ENCODE results near the gene PAK1. TPM values are rescaled to one million over a fixed set of nuclear protein-coding genes. Genes with fewer than 3 reads are reported as not detected.

PAK1 gene
- total RNA-seq, 1 donor from 2014 or later = 127 TPM

DNA sequence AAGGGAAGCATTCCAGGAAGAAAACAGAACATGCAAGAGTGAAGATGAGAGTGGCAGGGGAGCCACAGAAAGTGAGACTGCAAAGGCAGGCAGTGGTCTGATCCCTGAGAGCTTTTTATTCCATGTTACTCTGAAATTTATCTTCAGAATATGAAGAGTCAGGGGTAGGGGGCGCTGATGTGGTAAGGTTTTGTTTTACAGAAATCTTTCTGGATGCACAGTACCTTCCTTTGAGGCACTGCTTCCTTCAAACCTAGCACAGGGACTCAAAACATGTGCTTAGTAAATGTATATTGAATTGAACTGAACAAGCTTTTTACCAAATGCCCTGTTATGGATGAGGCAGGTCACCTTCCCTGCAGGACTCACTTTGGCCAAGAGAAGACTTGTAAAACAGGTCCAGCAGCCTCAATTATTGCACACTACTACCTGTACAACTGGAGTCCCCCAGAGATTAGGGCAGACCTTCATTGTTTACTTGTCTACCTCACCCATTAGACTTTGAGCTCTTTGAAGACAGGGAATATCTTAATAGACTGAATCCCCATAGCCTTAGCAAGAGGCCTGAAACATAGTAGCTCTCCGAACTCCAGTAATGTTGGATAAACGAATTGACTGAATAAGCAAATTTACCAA, 2.2 kb downstream of the PAK1 start:
- peak; percentile 22 for DNase-seq (ENCODE audit: low spot score, unreplicated experiment)
- Mint-ChIP-seq H3K9me3 (ENCODE audit: low read depth) (no peaks in the 10 kb centered on the region), H3K27me3 (no peaks in the 10 kb centered on the region), H3K4me3 (ENCODE audit: low read depth) (peak overlapping the region; percentile 88), H3K36me3 (ENCODE audit: insufficient read depth) (peaks cover 3% of the 10 kb centered on the region), H3K27ac (peak overlapping the region; percentile 93), H3K4me1 (ENCODE audit: low read depth) (peaks cover 55% of the 10 kb centered on the region)
- peak; percentile 56 for TF ChIP-seq CTCF (IDR thresholded peaks at IDR 0.05; ENCODE audit: unreplicated experiment)

DNA sequence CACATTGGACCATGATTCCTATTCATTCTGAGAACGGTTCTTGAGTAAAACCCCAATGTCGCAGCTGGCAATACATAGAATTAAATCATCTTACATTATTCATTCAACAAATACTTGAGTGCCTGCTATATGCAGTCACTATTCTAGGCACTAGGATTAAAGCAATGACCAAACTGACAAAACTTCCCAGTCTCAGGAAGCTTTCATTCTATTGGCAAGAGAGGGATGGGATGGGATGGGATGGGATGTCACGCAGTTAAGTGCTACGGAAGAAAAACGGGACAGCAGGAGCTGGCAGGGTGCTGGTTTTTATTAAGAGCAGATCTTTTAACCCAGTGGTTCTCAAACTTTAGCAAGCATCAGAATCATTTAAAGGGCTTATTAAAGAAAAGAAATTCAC, 2.9 kb downstream of the PAK1 start:
- no peaks in the 10 kb centered on the region for H3K9me3 Mint-ChIP-seq (ENCODE audit: low read depth)
- H3K27me3 Mint-ChIP-seq = no peaks in the 10 kb centered on the region
- peak overlapping the region; percentile 88 for H3K4me3 Mint-ChIP-seq (ENCODE audit: low read depth)
- peaks cover 55% of the 10 kb centered on the region for H3K4me1 Mint-ChIP-seq (ENCODE audit: low read depth)
- no peak for TF ChIP-seq CTCF (IDR thresholded peaks at IDR 0.05; ENCODE audit: unreplicated experiment)
- peak overlapping the region; percentile 93 for H3K27ac Mint-ChIP-seq
- H3K36me3 Mint-ChIP-seq (ENCODE audit: insufficient read depth) = peaks cover 5% of the 10 kb centered on the region
- DNase-seq (ENCODE audit: low spot score, unreplicated experiment) = no peak

GRCh38 chr11:77470504-77470903, 3.4 kb downstream of the PAK1 start:
- Mint-ChIP-seq H3K4me1 (ENCODE audit: low read depth) (peaks cover 55% of the 10 kb centered on the region), H3K36me3 (ENCODE audit: insufficient read depth) (peaks cover 5% of the 10 kb centered on the region), H3K9me3 (ENCODE audit: low read depth) (no peaks in the 10 kb centered on the region), H3K27me3 (no peaks in the 10 kb centered on the region), H3K4me3 (ENCODE audit: low read depth) (peak overlapping the region; percentile 88), H3K27ac (peak overlapping the region; percentile 93)
- DNase-seq (ENCODE audit: low spot score, unreplicated experiment) = no peak
- TF ChIP-seq CTCF (IDR thresholded peaks at IDR 0.05; ENCODE audit: unreplicated experiment) = no peak

- no peak overlapping the region for H3K4me3 Mint-ChIP-seq (ENCODE audit: low read depth)
- H3K36me3 Mint-ChIP-seq (ENCODE audit: insufficient read depth) = peaks cover 5% of the 10 kb centered on the region
- no peaks in the 10 kb centered on the region for H3K9me3 Mint-ChIP-seq (ENCODE audit: low read depth)
- H3K27ac Mint-ChIP-seq = no peak overlapping the region
- TF ChIP-seq CTCF (IDR thresholded peaks at IDR 0.05; ENCODE audit: unreplicated experiment) = peak; percentile 21
- no peaks in the 10 kb centered on the region for H3K27me3 Mint-ChIP-seq
- peaks cover 53% of the 10 kb centered on the region for H3K4me1 Mint-ChIP-seq (ENCODE audit: low read depth)
- DNase-seq (ENCODE audit: low spot score, unreplicated experiment) = no peak
Measured at GRCh38 chr11:77468527-77468926, 5.4 kb downstream of the PAK1 start.

DNA sequence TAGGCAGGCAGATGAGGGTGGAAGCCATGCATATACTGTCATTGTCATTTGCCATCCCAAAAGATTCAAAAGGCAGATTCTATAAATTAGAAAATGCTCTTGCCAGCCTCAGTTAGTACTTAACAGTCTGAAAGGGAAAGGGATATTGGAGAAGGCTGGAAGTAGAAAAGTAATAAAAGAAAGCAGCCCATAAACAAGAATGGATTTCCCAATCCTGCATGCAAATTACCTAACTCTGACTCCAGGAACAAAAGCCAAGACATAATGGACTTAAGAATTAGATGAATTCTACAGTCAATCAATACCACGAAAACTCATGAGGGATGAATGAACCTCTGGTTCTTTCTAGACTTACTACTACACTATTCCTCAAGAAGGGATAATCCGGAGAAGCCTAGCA, 5.9 kb downstream of the PAK1 start:
- peaks cover 53% of the 10 kb centered on the region for H3K4me1 Mint-ChIP-seq (ENCODE audit: low read depth)

More for the DNA sequence above, 5.9 kb downstream of the PAK1 start:
- H3K4me3 Mint-ChIP-seq (ENCODE audit: low read depth) = no peak overlapping the region
- peaks cover 5% of the 10 kb centered on the region for H3K36me3 Mint-ChIP-seq (ENCODE audit: insufficient read depth)
- no peaks in the 10 kb centered on the region for H3K9me3 Mint-ChIP-seq (ENCODE audit: low read depth)
- H3K27me3 Mint-ChIP-seq = no peaks in the 10 kb centered on the region
- no peak overlapping the region for H3K27ac Mint-ChIP-seq
- no peak for TF ChIP-seq CTCF (IDR thresholded peaks at IDR 0.05; ENCODE audit: unreplicated experiment)
- DNase-seq (ENCODE audit: low spot score, unreplicated experiment) = no peak
